ENCODE data around the gene NEIL1.

- TF ChIP-seq CTCF (IDR thresholded peaks at IDR 0.05; ENCODE audit: low read depth, low read length, poor library complexity, severe bottlenecking) (no peak), EZH2phosphoT487 (IDR thresholded peaks at IDR 0.05; ENCODE audit: borderline replicate concordance, low read length) (no peak)
Measured at GRCh38 chr15:75397494-75397893, 50.7 kb downstream of the NEIL1 start.

Measured in DOHH2 (cell line).